ENCODE measurements around the gene RAB3C.

GRCh38 chr5:58675341-58675740, 92.5 kb downstream of the RAB3C start:
- TF ChIP-seq POLR2AphosphoS5 (IDR thresholded peaks at IDR 0.05; ENCODE audit: insufficient read depth in 1 of 2, low read depth in 1 of 2), result no peak
- TF ChIP-seq CTCF (IDR thresholded peaks at IDR 0.05), result no peak
- TF ChIP-seq POLR2A (IDR thresholded peaks at IDR 0.05), result no peak

Measured in vagina (tissue), 2 donors.